MG63 (cell line): ENCODE measurements around the gene GFRA1. TPM values are rescaled to one million over a fixed set of nuclear protein-coding genes. Genes with fewer than 3 reads are reported as not detected.
A peak's percentile ranks its signal among the peaks of the same experiment; 100 is the strongest.

Source experiments
- DNase-seq: peaks from one replicate; pipeline ENCODE4 v3.0.0-alpha.2; 2020
- H3K27me3 ChIP-seq: fragments of 250-450 bp; sonication (Bioruptor Pico); 2 replicates; pipeline ENCODE4 v1.5.1; 2020; ENCODE audit warnings: mild to moderate bottlenecking, moderate library complexity
- H3K36me3 ChIP-seq: fragments of 250-450 bp; sonication (Bioruptor Pico); 2 replicates; pipeline ENCODE4 v1.5.1; 2020; ENCODE audit warnings: mild to moderate bottlenecking, moderate library complexity
- H3K4me3 ChIP-seq: fragments of 250-450 bp; sonication (Bioruptor Pico); 2 replicates; pipeline ENCODE4 v1.5.1; 2020; ENCODE audit warnings: mild to moderate bottlenecking, moderate library complexity
- H3K9me3 ChIP-seq: fragments of 250-450 bp; sonication (Bioruptor Pico); 2 replicates; pipeline ENCODE4 v1.5.1; 2020; ENCODE audit warnings: mild to moderate bottlenecking, moderate library complexity
- total RNA-seq: library from RNA; depleted of rRNA; stranded (reverse); fragments of >200 nt; shearing (Covaris generic); gene quantifications from 2 replicates; pipeline ENCODE4 v1.2.3, GENCODE V29; 2014; ENCODE audit warnings: low replicate concordance

The GFRA1 gene
- total RNA-seq, 1 experiment from 2014 or later, result 47.6 TPM

DNA sequence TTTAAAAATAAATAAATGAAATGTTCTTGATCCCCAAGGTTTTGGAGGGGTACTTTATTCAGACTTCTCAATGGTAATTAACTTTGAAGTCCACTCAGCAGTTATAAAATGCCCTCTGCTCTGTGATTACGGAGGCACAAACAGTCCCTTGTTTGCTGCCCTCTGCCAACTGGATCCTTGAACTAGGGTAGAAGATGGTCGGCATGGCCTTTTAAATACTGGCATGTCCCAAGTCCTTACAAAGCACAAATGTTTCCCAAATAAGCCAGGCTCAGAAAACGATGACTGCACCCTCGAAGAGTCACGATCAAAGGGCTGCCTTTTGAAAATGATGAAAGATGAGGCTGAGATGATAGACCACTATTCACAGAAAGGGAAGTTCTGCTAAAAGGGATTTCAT, 47.0 kb downstream of the GFRA1 start:
- Histone ChIP-seq H3K36me3 (no peaks in the 10 kb centered on the region), H3K27me3 (no peaks in the 10 kb centered on the region), H3K4me3 (no peak overlapping the region), H3K9me3 (no peaks in the 10 kb centered on the region)
- no peak for DNase-seq

DNA sequence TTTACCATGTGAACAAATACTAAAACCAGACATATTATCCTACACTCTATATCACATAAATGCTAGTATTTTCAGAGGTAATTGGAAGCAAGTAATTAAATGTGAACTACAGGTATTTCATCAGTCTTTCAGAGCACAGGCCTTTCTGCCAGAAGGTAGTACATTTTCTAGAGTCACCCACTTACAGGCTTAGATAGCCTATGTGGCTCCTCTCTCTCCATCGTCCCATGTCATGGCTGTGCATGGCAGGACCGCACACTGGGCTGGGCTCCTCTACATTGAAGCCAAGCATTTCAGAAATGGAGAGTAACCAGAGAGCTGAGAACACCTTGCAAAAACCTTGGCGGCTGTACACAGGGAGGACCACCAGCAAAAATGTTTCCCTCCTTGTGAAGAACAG, 49.7 kb downstream of the GFRA1 start:
- Histone ChIP-seq H3K9me3 (no peaks in the 10 kb centered on the region), H3K4me3 (no peak overlapping the region), H3K27me3 (no peaks in the 10 kb centered on the region), H3K36me3 (no peaks in the 10 kb centered on the region)
- no peak for DNase-seq

DNA sequence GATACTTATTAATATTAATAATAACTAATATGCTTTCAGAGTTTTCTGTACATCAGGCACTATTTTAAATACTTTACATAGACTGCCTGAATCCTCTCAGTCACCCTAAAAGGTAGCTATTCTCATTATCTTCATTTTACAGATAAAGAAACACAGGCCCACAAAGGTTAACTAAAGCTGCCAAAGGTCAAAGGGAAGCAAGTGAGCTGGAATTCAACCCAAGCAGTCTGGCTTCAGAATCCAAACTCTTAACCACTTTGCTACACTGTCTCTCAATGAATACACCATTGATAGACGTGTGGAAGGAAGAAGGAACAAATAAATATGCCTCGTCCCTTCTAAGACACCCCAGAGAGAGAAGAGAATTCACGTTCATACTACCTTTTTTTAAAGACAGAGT, 52.0 kb downstream of the GFRA1 start:
- Histone ChIP-seq H3K9me3 (no peaks in the 10 kb centered on the region), H3K36me3 (no peaks in the 10 kb centered on the region; the same call in 1 of the 2 replicates), H3K4me3 (no peak overlapping the region), H3K27me3 (no peaks in the 10 kb centered on the region)
- DNase-seq, result no peak

DNA sequence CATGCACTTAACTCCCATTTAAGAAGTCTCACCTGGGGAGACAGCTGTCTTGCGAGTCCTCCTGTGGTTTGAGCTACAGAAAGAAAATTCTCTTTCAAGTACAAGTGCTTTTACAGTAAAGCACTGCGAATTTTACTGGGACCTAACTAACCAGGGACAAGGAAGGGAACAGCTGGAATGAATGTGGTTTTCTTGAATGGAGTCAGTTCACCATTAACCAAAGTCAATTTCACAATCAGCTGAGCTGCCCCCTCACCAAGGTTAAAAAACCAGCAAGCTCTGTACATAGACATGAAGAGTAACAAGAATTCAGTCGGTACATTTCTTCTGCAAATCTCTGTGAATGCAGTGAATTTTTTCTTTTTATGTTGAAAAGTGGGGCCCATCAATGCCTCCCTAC, 56.3 kb downstream of the GFRA1 start:
- Histone ChIP-seq H3K27me3 (no peaks in the 10 kb centered on the region), H3K36me3 (no peaks in the 10 kb centered on the region; the same call in 1 of the 2 replicates), H3K4me3 (no peak overlapping the region), H3K9me3 (no peaks in the 10 kb centered on the region)
- DNase-seq, result no peak

DNA sequence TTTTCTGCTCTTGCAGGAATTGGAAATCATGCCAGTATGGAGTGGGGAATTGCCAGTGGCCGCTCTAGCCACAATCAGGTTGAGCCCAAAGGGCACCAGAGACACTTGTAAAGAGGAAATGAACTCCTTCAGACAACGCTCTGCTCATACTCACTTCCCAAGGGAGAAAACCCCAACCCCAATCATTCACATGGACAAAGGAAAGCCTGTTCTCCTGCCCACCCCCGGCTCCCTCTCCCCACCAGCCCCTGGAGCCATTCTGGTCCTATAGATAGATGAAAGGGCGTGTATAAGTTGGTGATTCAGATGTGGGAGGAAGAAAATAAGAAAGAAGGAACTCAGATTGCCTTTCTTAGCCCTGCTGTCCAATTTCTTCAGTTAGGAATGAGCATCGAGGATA, 57.4 kb downstream of the GFRA1 start:
- no peak for DNase-seq
- Histone ChIP-seq H3K27me3 (no peaks in the 10 kb centered on the region), H3K4me3 (no peak overlapping the region), H3K36me3 (no peaks in the 10 kb centered on the region; the same call in 1 of the 2 replicates), H3K9me3 (no peaks in the 10 kb centered on the region)

DNA sequence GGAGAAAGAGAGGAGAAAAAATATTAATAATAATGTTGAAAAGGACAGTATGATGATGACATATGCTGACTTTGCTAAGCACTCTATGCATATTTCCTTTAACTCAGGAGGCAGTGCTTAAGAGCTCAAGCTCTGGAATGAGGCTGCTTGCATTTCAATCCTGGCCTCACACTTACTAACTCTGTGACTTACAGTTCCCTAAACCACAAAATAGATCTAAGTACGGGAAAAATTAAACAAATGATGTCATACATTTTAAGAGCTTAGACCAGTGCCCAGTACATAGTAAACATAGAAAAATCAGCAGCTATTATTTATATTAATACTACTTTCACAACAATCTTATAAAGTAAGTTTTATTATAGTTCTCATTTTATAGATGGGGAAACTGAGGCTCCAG, 61.3 kb downstream of the GFRA1 start:
- peak; percentile 69 for DNase-seq
- no peaks in the 10 kb centered on the region for H3K36me3 ChIP-seq
- no peaks in the 10 kb centered on the region for H3K9me3 ChIP-seq
- H3K4me3 ChIP-seq, result no peak overlapping the region
- no peaks in the 10 kb centered on the region for H3K27me3 ChIP-seq

DNA sequence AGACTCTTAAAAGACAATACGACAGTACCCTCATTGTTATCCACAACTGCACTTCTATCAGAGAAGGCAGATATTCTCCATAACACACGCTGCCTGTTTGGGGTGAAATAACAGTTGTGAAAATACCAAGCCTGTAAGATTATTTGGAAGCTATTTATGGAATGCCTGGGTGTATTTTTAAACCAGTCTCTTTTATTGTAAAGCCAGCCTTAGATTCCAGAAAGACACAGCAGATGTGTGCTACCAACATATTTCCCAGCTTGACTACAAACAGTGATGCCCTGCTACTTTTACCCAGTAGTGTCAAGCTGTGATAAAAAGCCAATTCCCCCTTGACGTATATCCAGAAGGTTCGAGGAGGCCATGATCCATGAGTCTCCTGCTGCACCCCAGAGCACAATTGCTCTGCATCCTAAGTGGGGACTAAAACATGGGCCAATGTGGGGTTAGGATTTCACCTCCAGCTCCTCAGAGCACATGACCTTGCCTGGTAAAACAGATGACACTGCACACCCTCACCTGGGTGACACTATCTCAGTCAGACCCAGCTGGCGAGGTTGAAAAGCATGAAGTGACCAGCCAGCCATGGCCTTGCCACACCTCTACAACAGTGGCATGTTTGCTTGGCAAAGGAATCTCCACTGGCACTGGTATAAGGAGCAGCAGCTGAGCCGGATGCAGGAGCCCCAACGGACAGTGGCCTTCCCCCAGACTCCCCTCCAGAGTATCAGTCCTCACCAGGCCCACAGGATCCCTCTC, 62.2 kb downstream of the GFRA1 start:
- DNase-seq, result no peak
- H3K9me3 ChIP-seq, result no peaks in the 10 kb centered on the region
- H3K4me3 ChIP-seq, result no peak overlapping the region
- H3K27me3 ChIP-seq, result no peaks in the 10 kb centered on the region
- H3K36me3 ChIP-seq, result no peaks in the 10 kb centered on the region

DNA sequence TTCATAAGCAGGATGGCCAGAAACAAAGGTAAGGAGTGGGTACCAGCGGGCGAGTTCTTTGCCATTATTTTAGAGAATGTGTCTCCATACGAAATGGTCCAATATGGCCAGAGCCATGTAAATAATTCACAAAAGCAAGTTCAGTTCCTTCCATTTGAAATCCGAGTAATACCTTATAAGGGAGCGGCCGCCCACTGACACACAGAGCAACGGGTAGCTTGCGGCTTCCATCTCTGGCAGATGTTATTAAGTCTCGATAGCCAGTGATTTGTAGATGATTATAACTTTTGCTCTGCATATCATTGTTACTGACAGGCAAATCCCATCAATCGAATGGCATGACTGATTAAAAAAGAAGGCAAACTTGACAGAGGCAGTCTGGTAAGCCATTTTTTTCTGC, 63.2 kb downstream of the GFRA1 start:
- no peaks in the 10 kb centered on the region for H3K36me3 ChIP-seq
- no peak for DNase-seq
- no peak overlapping the region for H3K4me3 ChIP-seq

DNA sequence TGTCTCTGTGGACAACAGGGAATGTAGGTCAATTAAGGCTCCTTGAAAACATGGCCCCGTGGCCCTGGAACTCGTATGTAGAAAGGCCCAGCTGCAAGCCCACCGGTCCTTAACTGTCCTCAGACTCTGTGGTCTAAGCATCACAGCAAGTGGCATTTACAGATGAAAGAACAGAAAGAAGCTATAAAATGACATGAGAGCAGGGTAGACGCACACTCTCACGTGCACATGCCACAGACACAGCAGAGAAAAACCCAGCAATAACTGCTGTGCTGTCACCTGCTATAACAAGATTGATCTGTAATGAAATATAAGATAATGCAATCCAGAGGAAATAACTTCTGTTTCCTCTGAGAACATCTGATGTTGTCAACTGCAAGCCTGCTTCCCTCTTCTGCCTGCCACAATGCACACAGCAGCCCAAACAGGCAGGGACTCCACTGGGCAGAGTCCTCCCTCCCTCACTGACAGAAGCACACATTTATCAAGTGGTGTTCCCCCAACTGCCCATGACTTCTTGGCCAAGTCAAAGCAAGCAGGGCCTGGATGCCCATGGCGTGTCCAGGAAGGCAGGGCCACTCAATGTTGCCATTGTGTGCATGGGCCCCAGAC, 63.9 kb downstream of the GFRA1 start:
- Histone ChIP-seq H3K4me3 (no peak overlapping the region), H3K9me3 (no peaks in the 10 kb centered on the region), H3K27me3 (no peaks in the 10 kb centered on the region), H3K36me3 (no peaks in the 10 kb centered on the region)
- no peak for DNase-seq

More for the DNA sequence above, 63.2 kb downstream of the GFRA1 start:
- H3K27me3 ChIP-seq, result no peaks in the 10 kb centered on the region
- H3K9me3 ChIP-seq, result no peaks in the 10 kb centered on the region

DNA sequence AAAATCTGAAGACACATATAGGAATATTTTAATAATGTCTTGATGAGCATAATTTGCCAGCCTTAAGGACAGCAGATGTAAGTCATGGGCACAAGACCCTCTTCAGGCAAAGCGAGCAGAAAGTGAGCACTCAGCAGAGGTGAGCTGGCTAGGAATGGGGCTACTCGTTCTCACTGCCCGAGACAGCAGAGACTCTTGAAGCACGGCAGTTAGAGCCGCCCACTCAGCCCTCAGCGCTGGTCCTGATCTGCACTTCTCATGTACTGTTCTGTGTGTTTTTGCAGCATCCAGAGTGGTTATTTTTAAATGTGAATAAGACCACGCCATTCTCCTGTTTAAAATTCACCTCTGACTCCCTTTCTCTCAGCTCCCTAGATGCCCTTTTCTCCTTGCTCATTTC, 65.3 kb downstream of the GFRA1 start:
- Histone ChIP-seq H3K27me3 (no peaks in the 10 kb centered on the region), H3K36me3 (no peaks in the 10 kb centered on the region), H3K4me3 (no peak overlapping the region), H3K9me3 (0 out of 2 replicates have a peak, but pooled peaks cover 2% of the 10 kb centered on the region)
- no peak for DNase-seq

DNA sequence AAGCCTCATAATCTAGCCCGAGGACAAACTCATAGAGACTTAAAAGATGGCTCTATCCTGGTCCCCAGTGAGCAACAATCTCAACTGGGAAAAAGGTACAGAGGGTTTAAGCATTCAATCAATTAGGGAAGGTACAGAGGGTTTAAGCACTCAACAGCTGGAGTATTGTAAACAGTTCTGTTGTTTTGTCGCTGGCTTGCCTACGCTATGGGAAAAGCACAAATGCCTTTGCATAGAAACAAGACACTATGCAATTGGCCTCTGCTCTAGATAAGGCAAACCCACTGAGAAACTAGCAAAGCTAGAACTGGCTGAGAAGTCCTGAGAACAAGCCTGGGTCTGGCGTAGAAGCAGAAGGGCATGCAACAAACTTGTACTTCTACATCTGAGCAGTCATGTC, 69.3 kb downstream of the GFRA1 start:
- no peak for DNase-seq
- no peak overlapping the region for H3K4me3 ChIP-seq

DNA sequence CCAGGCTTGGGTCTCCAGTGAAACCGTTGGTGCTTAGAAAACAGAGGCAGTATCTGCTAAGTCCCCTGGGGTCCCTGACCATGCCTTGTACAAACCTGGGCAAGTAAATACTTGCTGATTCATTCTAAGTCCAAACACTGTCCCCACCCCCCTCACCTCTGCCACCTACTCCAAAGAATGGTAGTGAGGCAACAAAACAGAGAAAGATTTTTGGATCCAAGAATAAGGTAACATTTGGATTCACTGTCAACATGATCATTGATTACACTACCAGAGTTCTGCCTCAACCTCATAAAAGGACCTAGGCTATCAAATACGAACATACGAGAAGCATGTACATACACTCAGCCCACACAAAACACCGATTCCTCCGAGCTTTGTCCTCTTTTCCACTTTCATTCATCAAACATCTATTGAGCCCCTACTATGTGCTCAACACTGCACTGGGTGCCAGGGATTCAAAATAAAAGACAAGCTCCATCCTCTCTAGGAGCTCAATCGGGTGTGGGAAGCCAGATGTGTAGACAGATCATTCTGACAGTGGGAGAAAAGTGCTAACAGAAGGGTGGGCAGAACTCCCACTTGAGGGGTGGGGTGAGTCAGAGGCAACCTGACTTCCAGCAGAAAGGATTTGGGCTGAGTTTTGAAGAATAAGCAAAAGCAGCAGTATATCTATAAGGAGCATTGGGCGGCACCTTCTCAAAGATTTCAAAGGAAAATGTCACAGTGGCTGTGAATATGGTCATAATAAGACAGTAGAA, 71.2 kb downstream of the GFRA1 start:
- H3K4me3 ChIP-seq, result no peak overlapping the region
- peaks cover 12% of the 10 kb centered on the region for H3K9me3 ChIP-seq
- no peaks in the 10 kb centered on the region for H3K36me3 ChIP-seq
- H3K27me3 ChIP-seq, result no peaks in the 10 kb centered on the region
- no peak for DNase-seq

More for the DNA sequence above, 69.3 kb downstream of the GFRA1 start:
- Histone ChIP-seq H3K36me3 (no peaks in the 10 kb centered on the region), H3K9me3 (peaks cover 12% of the 10 kb centered on the region), H3K27me3 (no peaks in the 10 kb centered on the region)

DNA sequence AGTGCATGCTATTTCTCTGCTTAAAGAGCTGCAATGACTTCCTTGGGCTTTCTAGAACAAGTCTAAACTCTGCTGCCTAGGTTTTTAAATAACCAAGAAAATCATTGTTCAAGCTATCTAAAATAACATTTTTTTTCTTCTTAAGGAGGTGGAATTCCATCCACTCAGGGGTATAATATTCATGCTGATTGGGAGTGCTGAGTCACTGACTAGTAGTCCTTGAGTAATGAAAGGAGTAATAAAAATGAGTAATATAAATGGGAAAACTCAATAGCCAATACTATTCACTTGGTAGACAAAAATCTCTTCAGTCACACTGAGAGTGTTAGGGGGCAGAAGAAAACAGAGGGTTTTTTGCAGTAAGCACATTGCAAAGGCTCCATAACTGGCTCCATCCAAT, 72.0 kb downstream of the GFRA1 start:
- Histone ChIP-seq H3K36me3 (no peaks in the 10 kb centered on the region), H3K27me3 (no peaks in the 10 kb centered on the region), H3K9me3 (peaks cover 12% of the 10 kb centered on the region), H3K4me3 (no peak overlapping the region)
- no peak for DNase-seq

DNA sequence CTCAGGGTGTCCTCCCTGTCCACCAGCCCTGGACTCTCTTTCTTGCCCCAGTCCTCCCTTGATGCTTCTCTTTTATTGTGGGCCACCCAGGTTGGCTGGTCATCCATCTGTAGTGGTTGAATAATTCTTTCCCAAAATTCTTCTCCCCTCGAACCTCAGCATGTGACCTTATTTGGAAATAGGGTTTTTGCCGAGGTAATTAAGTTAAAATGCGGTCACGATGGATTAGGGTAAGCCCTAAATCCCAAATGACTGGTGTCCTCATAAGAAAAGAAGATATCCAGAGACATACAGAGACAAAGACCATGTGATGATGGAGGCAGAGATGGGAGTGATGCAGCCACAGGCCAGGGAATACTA, 74.3 kb downstream of the GFRA1 start:
- no peaks in the 10 kb centered on the region for H3K36me3 ChIP-seq
- DNase-seq, result no peak
- no peak overlapping the region for H3K4me3 ChIP-seq
- H3K9me3 ChIP-seq, result peaks cover 12% of the 10 kb centered on the region
- no peaks in the 10 kb centered on the region for H3K27me3 ChIP-seq

DNA sequence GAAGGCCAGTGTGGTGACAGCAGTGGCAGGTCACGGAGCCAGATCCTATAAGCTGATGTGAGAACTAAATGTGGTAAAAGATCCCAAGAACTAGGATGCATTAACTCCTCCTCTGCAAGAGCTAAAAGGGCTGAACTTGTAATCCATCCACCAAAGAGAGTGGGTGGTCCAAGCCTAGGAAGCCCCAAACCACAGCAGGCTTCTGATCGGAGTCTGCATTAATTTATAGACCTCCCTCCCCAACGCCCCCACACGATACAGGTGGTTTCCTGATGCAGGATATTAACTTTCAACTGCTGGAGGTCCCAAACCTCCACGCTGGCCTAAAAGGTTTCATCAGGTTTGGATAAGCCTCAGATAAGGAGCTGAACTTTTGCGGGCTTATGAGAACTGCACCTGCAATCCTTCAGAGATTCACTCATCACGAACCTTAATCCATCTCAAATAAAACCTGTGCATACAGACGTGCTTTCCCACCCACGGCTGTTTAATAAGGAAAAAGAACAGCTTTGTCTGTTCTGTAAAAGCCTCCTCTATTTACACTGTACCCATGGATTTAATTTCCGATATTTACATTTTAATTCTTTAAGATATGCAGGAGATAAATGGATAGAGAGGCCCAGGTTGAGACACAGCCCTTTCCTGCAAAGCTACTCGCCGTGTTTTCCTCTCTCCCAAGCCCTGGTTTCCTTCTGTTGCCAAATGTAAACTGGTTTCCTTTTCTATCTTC, 74.9 kb downstream of the GFRA1 start:
- Histone ChIP-seq H3K9me3 (peaks cover 12% of the 10 kb centered on the region), H3K4me3 (no peak overlapping the region), H3K36me3 (no peaks in the 10 kb centered on the region), H3K27me3 (no peaks in the 10 kb centered on the region)
- no peak for DNase-seq

DNA sequence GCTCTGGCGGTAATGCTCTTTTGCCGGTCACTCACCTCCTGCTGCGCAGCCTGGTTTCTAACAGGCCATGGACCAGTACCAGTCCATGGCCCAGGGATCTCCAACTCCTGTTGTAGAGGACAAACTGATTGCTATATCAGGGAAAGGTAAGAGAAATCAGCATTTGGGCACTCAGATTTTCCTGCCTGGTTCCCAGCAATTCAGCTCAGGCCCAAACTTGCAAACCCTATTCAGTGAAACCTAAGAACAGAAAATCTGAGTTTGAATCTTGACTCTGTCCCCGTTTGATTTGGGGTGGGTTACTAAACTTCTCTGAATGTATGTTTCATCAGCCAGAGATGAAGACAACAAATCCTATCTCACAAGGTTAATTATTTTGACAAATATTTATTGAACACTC, 77.4 kb downstream of the GFRA1 start:
- no peak for DNase-seq
- peaks cover 5% of the 10 kb centered on the region; the same call in 1 of the 2 replicates for H3K9me3 ChIP-seq

DNA sequence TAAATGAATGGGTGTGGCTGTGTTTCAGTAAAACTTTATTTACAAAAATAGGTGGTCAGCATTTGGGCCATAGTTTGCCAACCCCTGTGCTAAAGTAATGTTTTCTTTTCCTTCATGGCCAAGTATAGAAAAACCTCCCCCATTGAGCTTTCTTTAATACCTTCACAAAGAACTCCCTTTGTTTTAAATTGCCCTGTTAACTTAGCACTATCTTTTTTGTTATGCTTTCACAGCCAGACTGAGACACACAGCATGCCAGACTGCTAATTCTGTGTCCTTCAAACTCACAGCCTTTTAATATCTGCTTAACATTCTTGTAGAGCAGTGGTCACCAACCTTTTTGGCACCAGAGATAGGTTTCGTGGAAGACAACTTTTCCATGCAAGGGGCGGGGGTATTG, 78.0 kb downstream of the GFRA1 start:
- no peak for DNase-seq
- Histone ChIP-seq H3K36me3 (no peaks in the 10 kb centered on the region), H3K27me3 (no peaks in the 10 kb centered on the region), H3K4me3 (no peak overlapping the region), H3K9me3 (no peaks in the 10 kb centered on the region)

More for the DNA sequence above, 77.4 kb downstream of the GFRA1 start:
- H3K4me3 ChIP-seq, result no peak overlapping the region
- no peaks in the 10 kb centered on the region for H3K36me3 ChIP-seq
- H3K27me3 ChIP-seq, result no peaks in the 10 kb centered on the region
